ENCODE data around the gene NFKB2.

DNA sequence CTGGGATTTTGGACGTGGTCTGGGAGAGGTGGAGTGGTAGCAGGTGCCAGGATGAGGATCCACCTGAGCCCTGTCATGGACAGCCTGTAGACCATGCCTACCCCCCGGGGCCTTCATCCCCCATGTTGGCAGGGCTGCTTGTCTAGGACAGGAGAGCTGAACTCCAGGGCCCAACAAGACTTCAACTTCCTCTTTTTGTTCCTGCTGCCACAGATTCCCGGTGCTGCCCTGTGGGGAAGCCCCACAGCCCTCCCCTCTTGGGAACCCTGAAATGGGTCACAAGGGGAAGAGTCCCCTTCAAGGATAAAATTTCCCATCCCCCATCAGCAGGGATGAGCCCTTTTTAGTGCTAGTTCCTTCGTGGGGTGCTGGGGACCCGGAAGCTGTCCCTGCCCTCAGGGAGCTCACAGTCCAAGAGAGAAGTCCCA, 38.1 kb downstream of the NFKB2 start:
- TF ChIP-seq, protein P1, sequence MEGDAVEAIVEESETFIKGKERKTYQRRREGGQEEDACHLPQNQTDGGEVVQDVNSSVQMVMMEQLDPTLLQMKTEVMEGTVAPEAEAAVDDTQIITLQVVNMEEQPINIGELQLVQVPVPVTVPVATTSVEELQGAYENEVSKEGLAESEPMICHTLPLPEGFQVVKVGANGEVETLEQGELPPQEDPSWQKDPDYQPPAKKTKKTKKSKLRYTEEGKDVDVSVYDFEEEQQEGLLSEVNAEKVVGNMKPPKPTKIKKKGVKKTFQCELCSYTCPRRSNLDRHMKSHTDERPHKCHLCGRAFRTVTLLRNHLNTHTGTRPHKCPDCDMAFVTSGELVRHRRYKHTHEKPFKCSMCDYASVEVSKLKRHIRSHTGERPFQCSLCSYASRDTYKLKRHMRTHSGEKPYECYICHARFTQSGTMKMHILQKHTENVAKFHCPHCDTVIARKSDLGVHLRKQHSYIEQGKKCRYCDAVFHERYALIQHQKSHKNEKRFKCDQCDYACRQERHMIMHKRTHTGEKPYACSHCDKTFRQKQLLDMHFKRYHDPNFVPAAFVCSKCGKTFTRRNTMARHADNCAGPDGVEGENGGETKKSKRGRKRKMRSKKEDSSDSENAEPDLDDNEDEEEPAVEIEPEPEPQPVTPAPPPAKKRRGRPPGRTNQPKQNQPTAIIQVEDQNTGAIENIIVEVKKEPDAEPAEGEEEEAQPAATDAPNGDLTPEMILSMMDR (IDR thresholded peaks at IDR 0.05), result no peak
- TF ChIP-seq SP1 (CRISPR knock-in tag; conservative IDR thresholded peaks at IDR 0.05) (no peak), TP53 (CRISPR knock-in tag; IDR thresholded peaks at IDR 0.05) (no peak), CBFB (CRISPR knock-in tag; IDR thresholded peaks at IDR 0.05; ENCODE audit: low read depth) (no peak), HMGA2 (CRISPR knock-in tag; IDR thresholded peaks at IDR 0.05) (no peak)
- TF ChIP-seq, protein P2, sequence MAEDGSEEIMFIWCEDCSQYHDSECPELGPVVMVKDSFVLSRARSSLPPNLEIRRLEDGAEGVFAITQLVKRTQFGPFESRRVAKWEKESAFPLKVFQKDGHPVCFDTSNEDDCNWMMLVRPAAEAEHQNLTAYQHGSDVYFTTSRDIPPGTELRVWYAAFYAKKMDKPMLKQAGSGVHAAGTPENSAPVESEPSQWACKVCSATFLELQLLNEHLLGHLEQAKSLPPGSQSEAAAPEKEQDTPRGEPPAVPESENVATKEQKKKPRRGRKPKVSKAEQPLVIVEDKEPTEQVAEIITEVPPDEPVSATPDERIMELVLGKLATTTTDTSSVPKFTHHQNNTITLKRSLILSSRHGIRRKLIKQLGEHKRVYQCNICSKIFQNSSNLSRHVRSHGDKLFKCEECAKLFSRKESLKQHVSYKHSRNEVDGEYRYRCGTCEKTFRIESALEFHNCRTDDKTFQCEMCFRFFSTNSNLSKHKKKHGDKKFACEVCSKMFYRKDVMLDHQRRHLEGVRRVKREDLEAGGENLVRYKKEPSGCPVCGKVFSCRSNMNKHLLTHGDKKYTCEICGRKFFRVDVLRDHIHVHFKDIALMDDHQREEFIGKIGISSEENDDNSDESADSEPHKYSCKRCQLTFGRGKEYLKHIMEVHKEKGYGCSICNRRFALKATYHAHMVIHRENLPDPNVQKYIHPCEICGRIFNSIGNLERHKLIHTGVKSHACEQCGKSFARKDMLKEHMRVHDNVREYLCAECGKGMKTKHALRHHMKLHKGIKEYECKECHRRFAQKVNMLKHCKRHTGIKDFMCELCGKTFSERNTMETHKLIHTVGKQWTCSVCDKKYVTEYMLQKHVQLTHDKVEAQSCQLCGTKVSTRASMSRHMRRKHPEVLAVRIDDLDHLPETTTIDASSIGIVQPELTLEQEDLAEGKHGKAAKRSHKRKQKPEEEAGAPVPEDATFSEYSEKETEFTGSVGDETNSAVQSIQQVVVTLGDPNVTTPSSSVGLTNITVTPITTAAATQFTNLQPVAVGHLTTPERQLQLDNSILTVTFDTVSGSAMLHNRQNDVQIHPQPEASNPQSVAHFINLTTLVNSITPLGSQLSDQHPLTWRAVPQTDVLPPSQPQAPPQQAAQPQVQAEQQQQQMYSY (CRISPR knock-in tag; IDR thresholded peaks at IDR 0.05), result no peak
- TF ChIP-seq, protein P3, sequence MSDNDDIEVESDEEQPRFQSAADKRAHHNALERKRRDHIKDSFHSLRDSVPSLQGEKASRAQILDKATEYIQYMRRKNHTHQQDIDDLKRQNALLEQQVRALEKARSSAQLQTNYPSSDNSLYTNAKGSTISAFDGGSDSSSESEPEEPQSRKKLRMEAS (CRISPR knock-in tag; IDR thresholded peaks at IDR 0.05), result no peak
- TF ChIP-seq, protein P4, sequence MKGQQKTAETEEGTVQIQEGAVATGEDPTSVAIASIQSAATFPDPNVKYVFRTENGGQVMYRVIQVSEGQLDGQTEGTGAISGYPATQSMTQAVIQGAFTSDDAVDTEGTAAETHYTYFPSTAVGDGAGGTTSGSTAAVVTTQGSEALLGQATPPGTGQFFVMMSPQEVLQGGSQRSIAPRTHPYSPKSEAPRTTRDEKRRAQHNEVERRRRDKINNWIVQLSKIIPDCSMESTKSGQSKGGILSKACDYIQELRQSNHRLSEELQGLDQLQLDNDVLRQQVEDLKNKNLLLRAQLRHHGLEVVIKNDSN (CRISPR knock-in tag; IDR thresholded peaks at IDR 0.05), result no peak
- TF ChIP-seq, protein P5, sequence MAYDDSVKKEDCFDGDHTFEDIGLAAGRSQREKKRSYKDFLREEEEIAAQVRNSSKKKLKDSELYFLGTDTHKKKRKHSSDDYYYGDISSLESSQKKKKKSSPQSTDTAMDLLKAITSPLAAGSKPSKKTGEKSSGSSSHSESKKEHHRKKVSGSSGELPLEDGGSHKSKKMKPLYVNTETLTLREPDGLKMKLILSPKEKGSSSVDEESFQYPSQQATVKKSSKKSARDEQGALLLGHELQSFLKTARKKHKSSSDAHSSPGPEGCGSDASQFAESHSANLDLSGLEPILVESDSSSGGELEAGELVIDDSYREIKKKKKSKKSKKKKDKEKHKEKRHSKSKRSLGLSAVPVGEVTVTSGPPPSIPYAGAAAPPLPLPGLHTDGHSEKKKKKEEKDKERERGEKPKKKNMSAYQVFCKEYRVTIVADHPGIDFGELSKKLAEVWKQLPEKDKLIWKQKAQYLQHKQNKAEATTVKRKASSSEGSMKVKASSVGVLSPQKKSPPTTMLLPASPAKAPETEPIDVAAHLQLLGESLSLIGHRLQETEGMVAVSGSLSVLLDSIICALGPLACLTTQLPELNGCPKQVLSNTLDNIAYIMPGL (CRISPR knock-in tag; IDR thresholded peaks at IDR 0.05), result no peak
- TF ChIP-seq, protein P6, sequence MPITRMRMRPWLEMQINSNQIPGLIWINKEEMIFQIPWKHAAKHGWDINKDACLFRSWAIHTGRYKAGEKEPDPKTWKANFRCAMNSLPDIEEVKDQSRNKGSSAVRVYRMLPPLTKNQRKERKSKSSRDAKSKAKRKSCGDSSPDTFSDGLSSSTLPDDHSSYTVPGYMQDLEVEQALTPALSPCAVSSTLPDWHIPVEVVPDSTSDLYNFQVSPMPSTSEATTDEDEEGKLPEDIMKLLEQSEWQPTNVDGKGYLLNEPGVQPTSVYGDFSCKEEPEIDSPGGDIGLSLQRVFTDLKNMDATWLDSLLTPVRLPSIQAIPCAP (CRISPR knock-in tag; IDR thresholded peaks at IDR 0.05), result no peak

All from WTC11 (cell line).